Activated CD8-positive, alpha-beta memory T cell treated with anti-CD3 and anti-CD28 coated beads for 1 hour (primary cell): Measurements from ENCODE around the gene GRAP.
"Not testable (repeated sequence)": the region's sequence is repeated elsewhere in the genome, so short reads cannot be mapped to it uniquely, and the experiment has no call there.

Experiments used
- DNase-seq, 2 donors: peaks; one replicate each; pipeline ENCODE4 v3.0.0-alpha.2; 2020; ENCODE audit warnings: low read depth in 1 of 2; ENCODE audit errors: extremely low read depth in 1 of 2

Gene GRAP

GRCh38 chr17:19043032-19043431 is 3.7 kb downstream of the GRAP start:
- not testable (repeated sequence) for DNase-seq

GRCh38 chr17:19042369-19042768 is 4.4 kb downstream of the GRAP start:
- not testable (repeated sequence) for DNase-seq

- DNase-seq, result not testable (repeated sequence)
Measured at GRCh38 chr17:19041871-19042270, 4.9 kb downstream of the GRAP start.

- not testable (repeated sequence) for DNase-seq
Measured at GRCh38 chr17:19040350-19040749, 6.4 kb downstream of the GRAP start.

- DNase-seq, result not testable (repeated sequence)
Measured at GRCh38 chr17:19038730-19039129, 8.0 kb downstream of the GRAP start.

- not testable (repeated sequence) for DNase-seq
Measured at GRCh38 chr17:19038007-19038406, 8.8 kb downstream of the GRAP start.

GRCh38 chr17:19037547-19037946 is 9.2 kb downstream of the GRAP start:
- not testable (repeated sequence) for DNase-seq

GRCh38 chr17:19036186-19036585 is 10.6 kb downstream of the GRAP start:
- DNase-seq, result not testable (repeated sequence)

- not testable (repeated sequence) for DNase-seq
Measured at GRCh38 chr17:19032377-19032988, 14.3 kb downstream of the GRAP start.

GRCh38 chr17:19031729-19032128 is 15.0 kb downstream of the GRAP start:
- DNase-seq, result peak; percentile 14 to 27

GRCh38 chr17:19030771-19031449 is 15.8 kb downstream of the GRAP start:
- not testable (repeated sequence) for DNase-seq

GRCh38 chr17:19029740-19030139 is 17.0 kb downstream of the GRAP start:
- DNase-seq, result not testable (repeated sequence)

GRCh38 chr17:19028671-19029070 is 18.1 kb downstream of the GRAP start:
- DNase-seq, result not testable (repeated sequence)

GRCh38 chr17:19024101-19025078 is 22.4 kb downstream of the GRAP start:
- no peak for DNase-seq

GRCh38 chr17:19023209-19023999 is 23.4 kb downstream of the GRAP start:
- no peak for DNase-seq

GRCh38 chr17:19022747-19023146 is 24.0 kb downstream of the GRAP start:
- no peak for DNase-seq

- no peak for DNase-seq
Measured at GRCh38 chr17:19022128-19022527, 24.6 kb downstream of the GRAP start.

- no peak for DNase-seq
Measured at GRCh38 chr17:19021622-19022083, 25.1 kb downstream of the GRAP start.

GRCh38 chr17:19021011-19021621 is 25.6 kb downstream of the GRAP start:
- DNase-seq, result not testable (repeated sequence)

GRCh38 chr17:19020016-19020415 is 26.7 kb downstream of the GRAP start:
- no peak for DNase-seq
